Activated CD4-positive, alpha-beta T cell treated with anti-CD3 and anti-CD28 coated beads for 1 hour (primary cell): ENCODE results near the gene LAMC1.

Source experiments
- DNase-seq: peaks from one replicate; pipeline ENCODE4 v3.0.0-alpha.2; 2020

Gene LAMC1

GRCh38 chr1:183021405-183022201 lies 1.6 kb upstream of the LAMC1 start:
- no peak for DNase-seq

GRCh38 chr1:183022202-183023145 lies 746 bp upstream of the LAMC1 start:
- no peak for DNase-seq

- DNase-seq = no peak
Measured at GRCh38 chr1:183023601-183024316, 539 bp downstream of the LAMC1 start.

GRCh38 chr1:183024317-183025009 lies 1.2 kb downstream of the LAMC1 start:
- DNase-seq = no peak

- no peak for DNase-seq
Measured at GRCh38 chr1:183025010-183025337, 1.8 kb downstream of the LAMC1 start.

GRCh38 chr1:183025782-183026774 lies 2.9 kb downstream of the LAMC1 start:
- no peak for DNase-seq

- no peak for DNase-seq
Measured at GRCh38 chr1:183027031-183027430, 3.8 kb downstream of the LAMC1 start.

- no peak for DNase-seq
Measured at GRCh38 chr1:183027791-183028190, 4.6 kb downstream of the LAMC1 start.

- no peak for DNase-seq
Measured at GRCh38 chr1:183029591-183030000, 6.4 kb downstream of the LAMC1 start.

- DNase-seq = no peak
Measured at GRCh38 chr1:183030053-183030452, 6.8 kb downstream of the LAMC1 start.

- DNase-seq = no peak
Measured at GRCh38 chr1:183032122-183032921, 9.1 kb downstream of the LAMC1 start.

GRCh38 chr1:183033205-183033604 lies 10.0 kb downstream of the LAMC1 start:
- DNase-seq = no peak

GRCh38 chr1:183034682-183035081 lies 11.5 kb downstream of the LAMC1 start:
- DNase-seq = no peak

GRCh38 chr1:183038333-183038866 lies 15.2 kb downstream of the LAMC1 start:
- no peak for DNase-seq

GRCh38 chr1:183038913-183039312 lies 15.7 kb downstream of the LAMC1 start:
- no peak for DNase-seq

GRCh38 chr1:183039330-183039729 lies 16.1 kb downstream of the LAMC1 start:
- no peak for DNase-seq

GRCh38 chr1:183039985-183040447 lies 16.8 kb downstream of the LAMC1 start:
- no peak for DNase-seq

- DNase-seq = no peak
Measured at GRCh38 chr1:183040547-183040971, 17.3 kb downstream of the LAMC1 start.

- no peak for DNase-seq
Measured at GRCh38 chr1:183043254-183043653, 20.0 kb downstream of the LAMC1 start.
